HG02798 (cell line): ENCODE measurements around the gene NEURL3.

Source experiments
- ATAC-seq: cut with Tn5 transposase; IDR thresholded peaks from one replicate; pipeline ENCODE4 v1.9.1; 2021; ENCODE audit warnings: mild to moderate bottlenecking; ENCODE audit not compliant: unreplicated experiment, poor library complexity

The NEURL3 gene

DNA sequence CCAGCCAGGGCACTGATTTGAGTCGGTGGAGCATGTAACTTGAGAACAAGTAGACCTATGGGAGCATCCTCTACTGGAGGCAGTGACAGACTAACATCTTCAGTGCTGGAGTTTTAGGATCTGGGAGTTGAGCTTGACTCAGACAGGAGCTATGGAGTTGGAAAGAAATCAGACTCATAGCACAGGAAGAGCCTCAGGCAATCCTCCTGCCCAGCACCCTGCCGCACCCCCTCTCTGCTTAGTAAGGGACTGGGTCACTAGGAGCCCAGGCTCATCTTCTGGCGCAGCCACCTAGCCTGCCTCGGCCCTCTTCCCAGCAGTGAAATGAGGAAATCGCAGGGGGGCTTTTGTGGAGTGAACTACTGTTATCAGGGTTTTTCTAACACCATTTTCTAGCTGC, 35.0 kb upstream of the NEURL3 start:
- no peak for ATAC-seq

DNA sequence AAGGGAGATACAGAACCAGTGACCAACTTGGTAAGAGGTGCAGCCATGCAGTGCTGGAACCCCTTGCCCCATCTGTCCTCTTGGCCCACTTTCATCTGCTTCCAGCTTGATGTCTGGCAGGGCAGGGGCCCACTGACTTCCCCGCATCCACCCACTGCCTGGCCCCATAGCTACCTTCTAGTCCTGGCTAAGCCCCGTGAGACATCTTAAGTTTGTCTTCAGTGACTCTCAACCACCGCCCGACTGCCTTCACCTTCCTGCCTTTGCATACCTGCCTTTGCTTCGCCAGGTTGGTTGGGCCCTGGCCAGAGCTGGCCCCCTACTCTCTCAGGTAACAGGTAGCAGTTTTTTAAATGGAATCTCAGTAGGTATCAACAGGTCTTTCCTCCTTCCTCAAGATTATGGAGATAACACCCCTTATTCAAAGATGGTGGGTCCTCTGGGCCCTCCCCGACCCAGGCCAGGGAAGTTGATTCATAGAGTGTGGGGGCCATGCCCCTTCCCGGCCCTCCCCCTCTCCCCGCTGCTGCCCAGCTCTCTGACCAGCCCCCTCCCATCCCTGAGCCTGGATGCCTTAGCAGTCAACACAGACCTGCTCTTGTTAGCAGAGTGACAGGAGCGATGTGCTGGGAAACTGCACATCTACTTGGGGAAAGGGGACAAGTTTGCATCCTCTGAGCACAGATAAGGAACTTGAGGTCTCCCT, 34.2 kb upstream of the NEURL3 start:
- no peak for ATAC-seq

DNA sequence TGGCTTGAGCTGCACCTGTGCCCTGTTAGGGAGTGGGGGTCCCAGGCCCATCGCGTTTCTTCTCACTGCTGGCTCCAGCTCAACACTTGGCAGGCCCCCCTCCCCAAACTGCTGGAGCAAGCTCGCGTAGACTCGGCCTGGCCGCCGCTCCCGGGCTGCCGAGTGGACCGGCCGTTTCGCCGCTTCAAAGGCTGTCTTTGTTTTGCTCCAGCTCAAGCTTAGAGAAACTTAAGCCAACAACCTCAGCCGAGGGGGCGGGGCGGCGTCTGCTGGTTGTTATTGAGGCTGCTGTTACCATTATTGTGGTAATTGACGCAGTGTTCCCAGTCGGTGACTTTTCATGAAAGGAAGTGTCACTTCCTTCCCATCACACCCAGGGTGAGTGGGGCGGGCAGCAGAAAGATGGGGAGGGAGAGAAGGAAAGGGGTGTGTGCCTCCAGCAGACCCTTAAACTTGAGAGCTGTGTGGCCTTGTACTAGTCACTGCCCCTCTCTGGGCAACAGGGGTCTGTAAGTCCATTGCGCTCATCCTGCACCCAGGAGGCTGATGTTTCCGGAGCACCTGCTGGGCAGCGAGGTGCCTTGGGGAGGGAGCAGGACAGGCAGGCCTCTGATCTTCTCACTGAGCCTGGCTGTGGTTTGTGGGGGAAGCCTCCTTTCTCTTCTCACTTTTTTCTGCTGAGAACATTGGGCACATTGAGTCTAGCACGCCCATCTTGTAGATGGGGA, 33.5 kb upstream of the NEURL3 start:
- ATAC-seq: no peak

DNA sequence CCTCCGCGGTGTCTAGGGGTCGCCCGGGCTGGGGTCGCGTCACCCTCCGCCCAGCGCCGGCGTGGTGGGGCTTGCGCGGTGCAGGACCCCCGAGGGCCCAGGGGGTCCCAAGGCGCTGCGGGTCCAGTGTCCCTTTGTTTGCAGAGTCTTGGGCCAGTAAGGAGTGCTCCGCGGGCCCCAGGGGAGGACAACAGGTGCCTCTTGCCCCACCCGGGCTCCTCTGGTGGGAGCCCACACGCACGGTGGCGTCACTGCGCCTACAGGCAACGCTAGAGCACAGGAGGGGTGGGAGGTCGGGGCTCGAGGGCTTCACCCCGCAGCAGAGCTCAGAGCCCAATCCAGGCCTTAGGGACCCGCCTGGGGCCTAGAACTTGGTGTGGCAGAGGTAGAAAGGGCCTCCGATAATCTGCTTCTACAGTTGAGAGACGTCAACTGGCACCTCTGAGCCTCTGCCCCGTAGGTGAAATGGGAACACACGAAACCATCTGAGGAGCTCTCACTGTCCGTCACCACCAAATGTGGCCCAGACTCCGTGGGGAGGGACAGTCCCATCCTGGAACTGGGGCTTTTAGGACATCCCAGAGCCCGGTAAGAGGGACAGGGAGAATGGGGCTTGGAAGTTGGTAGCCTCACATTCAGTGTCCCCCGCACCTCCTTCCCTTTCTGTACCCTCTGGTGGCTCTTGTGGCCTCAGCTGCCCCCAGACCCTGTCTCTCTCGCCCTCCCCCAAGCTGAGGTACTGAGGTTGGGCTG, 32.8 kb upstream of the NEURL3 start:
- ATAC-seq: no peak

DNA sequence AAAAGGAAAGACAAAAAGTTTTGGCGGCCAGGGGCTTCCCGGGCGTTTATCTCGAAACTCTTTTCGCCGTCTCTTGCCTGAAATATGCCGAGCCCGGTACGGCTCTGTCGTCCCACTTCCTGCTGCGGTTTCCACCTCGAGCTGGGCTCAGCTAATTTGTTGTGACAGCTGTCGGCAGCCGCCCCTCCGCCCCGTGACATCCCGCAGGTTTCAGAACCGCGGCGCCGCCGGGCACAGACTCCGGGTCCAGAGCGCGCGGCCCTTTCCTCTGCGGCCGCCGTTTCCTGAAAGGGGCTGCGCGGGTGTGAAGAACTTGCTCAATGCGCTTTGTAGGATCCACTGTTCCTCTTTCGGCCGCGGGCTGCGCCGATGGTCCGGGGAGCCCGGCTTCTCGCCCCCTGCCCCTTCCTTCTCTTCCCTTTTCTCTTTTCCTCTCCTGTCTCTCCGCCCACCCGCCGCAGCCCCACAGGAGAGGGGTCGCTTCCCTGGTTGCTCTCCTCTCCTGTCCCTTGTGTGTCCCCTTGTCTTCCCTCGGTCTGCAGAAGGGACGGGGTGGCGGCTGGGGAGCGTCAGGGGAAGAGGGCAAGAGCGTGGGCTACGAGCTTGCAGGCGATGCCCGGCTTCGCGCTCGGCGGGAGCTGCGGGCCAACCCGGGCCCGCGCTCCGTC, 32.0 kb upstream of the NEURL3 start:
- peak; percentile 63 for ATAC-seq

DNA sequence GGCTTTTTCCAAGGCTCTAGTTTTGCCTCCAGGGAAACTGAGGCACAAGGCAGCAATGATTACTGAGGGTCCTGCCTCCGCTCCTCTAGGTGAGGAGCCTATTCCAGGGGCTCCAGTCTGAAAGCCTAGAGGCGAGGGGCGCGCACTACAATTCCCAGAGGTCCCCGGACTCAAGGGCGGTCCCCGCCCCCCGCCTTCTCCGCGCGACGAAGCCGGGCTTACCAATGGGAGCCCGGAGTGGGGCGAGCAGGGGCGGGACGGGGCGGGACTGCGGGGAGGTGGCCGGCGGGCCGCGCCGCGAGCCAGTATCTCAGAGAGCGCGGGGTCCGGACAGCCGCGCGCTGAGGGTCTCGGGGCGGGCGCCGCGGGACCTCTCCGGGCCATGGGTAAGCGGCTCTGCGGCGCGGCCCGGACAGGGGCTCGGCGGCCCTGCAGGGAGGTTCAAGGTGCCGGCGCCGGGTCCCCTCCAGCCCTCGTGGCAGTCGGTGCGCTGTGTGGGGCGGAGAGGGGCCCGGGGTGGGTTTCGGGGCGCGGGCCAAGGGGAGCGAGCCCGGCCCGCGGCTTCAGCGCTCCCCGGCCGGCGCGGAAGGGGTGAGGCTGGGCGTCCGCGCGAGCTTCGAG, 31.4 kb upstream of the NEURL3 start, which contains the start of gene ARID5A:
TSS of gene ARID5A (plus strand) at position 308 of the 621 bp plus-strand sequence. CDS start at position 383, 75 bp downstream.
- ATAC-seq: peak; percentile 65

DNA sequence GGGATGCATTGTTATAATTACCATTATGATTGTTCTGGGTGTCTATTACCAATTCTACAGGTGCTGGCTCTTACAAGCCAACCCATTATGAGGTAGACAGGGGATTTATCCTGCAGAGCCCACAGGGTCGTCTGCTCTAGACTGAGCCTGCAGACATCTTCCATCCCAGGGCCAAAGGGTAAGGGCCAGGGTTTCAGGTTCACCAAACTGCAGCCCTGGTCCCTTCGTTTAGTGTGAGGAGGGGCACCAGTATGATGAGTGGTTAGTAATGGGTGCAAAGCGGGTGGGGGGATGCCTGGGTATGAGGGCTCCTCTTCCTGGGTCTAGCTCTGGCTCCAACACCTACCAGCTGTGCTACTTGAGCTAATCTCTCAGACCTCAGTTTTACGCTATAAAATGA, 30.2 kb upstream of the NEURL3 start:
- no peak for ATAC-seq

DNA sequence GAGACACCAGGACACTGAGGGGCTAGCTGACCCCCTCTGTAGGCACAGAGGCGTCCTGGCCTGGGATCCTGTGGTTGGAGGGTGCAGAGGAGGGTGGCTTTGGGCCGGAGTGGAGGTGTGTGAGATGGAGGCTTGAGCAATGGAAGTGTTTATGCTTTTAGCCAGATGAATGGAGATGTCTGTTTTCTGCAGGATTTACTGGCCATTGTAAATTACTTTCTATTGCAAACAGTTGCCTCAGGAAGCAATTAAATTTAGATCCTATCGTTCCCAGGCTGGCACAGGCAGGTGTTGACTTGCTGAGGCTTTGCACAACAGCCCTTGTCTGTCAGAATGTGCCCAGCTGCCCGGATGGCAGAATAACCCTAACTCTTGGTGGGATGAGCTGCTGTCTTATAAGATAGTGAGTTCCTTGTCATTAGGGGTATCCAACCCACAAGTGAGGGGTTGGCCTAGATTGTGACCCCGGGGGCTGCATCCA, 29.6 kb upstream of the NEURL3 start:
- ATAC-seq: no peak

DNA sequence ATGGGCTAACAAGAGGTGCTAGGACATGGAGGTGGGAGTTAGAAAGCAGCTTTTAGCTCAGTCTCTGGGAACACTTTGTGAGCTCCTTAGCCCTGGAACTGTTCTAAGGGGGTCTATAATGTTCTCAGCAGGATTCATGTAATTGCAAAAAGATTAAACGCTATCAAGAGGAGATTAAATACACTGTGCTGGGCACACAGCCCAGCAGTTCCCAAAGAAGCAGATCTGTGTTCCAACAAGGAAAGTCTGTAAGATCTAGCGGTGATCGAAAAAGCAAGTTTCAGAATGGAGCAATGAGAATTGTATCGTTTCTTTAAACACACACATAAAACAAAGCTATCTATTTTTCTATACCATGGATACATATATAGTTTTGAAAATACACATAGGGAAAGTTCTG, 29.0 kb upstream of the NEURL3 start:
- ATAC-seq: no peak

DNA sequence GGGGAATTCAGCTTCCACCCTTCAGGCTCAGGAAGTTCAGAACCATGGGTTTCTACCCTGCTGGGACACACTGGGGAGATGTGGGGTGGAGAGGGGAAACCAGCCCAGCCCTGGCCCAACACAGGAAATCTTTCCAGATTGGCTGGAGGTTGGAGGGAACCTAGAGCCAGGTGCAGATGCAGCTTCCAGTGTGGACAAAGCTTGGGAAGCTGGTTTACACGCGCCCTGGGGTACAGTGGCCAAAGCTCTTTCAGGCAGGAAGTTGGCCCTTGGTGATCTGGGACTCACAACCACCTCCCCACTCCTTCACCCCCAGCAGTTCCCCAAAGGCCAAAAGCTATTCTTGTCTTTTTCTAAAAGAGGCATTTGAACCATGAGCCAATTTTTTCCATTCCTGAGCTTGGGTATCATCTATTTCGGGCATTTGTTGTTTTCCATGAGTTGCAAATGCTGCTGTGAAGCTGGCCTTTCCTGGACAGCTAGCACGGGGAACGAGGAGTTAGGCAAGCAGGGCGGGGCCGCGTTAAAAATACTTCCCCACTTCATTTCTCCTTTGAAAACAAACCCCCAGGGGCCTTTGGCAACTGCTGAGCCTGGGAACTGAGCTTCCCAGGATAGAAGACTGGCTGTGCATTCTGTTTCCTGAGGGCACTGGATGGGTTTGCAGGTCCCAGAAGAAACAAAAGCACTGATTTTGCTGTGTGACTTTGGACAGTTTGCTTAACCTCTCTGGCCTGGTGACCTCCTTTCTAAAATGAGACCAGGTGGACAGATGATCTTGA, 28.3 kb upstream of the NEURL3 start:
- ATAC-seq: no peak

DNA sequence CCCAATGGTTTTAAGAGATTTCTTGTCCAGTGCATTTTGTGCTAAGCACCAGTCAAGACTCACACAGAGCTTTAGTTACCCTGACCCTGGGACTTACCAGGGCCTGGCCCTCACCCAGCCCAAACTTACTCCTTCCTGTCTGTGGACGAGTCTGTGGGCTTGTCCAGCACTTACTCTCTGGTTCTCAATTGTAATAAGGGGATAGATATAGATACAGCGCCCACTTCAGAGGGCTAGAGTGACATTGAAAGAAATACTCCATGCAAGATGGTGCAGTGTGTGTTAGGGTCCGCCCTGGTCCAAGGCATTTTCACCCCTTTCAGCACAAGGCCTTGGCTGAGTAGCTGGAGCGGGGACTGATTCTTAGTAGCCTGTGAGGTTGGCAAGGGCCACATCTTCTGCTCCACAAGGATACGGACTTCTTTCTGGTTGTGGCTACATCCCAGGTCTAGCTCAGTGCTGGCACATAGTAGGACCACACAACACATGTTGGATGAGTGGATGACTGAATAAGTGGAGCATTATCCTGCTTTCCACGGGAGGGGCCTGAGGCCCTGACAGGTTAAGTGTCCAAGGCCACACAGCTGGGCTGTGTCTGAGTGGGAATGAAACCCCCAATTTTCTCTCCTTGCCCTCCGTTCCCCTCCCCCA, 27.6 kb upstream of the NEURL3 start:
- ATAC-seq: no peak

DNA sequence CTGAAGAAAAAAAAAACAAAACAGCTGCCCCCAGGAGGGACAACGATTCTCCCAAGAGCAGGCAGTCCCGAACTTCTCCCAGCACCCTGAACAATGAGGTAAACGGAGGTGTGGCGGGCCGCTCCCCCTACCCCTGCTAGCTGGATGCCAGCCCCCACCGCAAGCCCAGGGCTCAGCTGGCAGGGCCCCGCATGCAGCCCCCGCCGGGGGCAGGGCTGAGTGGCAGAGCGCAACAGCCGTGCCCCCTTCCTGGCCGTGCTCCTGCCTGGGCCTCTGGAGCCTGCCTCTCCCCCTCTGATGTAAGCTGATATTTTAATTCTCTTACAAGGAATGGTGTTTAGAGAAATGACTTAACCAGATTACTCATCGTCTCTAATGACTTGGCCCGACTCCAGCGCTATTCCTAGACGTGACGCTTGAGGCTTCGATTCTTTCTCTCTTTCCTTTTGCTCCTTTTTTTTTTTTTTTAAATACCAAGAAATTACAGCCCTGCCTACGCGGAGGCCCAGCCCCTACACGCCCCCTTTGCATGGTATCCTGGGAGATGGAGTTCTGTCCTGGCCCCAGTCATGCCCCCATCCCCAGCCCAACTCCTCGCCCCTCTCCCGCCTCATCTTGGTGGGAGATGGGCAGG, 26.8 kb upstream of the NEURL3 start:
- ATAC-seq: peak; percentile 29

DNA sequence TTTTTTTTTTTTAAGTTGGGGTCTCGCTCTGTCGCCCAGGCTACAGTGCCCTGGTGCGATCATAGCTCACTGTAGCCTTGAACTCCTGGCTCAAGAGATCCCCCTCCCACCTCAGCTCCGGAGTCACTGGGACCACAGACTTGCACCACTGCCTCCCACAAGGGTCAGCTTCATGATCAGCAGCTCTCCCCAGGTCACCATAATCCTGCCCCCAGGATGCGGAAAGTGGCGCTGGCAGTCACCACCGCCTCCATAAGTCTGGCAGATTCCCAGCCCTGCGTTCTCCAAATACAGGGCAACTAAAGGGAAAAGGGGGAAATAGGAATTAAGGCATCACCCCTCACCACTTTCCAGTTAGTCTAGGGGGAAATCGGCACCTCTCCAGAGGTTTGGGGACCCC, 26.2 kb upstream of the NEURL3 start:
- ATAC-seq: no peak

DNA sequence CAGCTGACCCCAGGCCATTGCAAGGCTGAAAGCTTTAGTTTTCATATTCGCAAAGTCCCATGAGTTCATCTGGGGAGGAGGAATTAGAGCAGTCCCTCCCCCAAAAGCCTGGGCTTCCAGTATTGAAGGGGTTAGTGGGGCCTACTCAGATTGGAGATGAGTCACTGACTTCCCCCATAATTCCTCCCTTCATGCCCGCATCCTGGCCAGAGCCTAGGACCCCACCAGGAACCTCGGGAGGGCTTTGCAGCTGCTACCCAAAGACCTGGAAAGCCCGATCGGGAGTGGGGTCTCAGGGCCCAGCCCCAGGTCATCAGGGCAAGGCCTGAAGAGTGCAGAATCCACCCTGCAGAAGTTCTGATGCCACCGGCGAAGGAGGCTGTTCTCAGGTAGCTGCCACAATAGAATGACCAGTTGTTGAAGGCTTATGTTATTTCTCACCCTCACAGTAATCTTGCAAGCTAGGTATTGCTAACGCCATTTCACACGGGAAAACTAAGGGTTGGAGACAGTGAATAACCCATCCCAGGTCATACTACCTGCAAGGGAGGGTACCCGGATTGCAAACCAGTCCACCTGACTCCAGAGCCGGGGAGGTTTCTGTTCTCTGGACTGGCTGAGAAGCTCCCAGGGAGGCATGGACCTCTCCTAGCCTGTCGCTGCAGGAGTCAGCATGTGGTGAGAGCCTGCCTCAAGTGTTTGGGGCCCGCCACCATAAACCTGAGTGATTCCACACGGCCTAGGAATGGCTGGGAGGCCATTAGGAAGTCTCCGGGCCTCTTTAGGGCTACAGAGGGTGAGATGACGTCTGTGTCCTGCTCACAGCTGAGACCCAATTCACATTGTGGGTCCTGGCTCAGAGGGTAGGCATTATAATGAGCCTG, 25.6 kb upstream of the NEURL3 start:
- ATAC-seq: no peak

DNA sequence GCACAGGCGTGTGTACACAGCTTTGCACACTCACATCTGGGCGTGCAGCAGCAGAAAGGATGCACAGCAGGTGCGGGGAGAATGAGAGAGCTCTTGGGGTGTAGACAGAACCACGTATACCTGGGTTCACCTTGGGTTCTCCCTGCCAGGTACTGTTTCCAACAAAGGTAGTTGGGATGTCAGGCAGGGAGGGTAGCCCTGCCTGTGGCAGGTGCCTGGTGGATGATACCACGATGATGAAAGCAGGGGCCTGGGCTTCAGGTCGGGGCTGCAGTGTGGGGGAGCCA, 24.9 kb upstream of the NEURL3 start:
- no peak for ATAC-seq

DNA sequence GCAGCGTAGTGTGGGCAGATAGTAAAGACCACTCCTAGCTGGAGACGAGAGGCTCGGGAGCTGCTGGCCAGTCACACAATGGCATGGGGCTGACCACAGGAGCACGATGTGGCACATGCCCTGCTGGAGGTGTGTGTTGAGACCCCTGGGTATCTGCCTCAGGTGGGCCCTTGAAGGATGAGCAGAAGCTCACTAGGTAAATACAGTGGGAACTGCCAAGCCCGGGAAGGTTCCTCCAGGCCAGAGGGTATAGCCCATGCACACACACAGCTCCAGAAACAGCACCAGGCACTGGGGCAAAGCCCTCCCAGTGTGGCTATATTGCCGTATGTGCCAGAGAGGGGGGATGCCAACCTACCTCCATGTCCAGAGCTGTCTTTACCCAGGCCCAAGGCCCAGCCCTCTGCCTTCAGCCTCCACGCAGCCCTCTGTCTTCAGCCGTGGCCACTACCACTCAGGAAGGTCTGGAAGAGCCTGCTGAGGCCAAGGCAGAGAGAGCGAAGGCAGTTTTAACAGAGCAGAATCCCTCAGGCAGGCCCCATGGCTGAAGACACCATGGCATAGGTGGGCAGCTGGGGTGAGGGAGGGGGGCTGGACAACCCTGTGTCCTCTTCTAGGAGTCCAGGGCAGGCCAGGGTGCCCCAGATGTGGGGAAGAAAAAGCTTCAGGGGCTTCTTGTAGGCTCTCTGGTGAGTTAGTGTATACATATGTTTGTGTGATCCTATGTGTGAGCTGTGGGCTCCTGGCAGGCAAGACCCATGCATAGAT, 24.4 kb upstream of the NEURL3 start:
- ATAC-seq: no peak
